HG03520 (cell line): ENCODE measurements around the gene CDV3.

Experiments
- ATAC-seq: cut with Tn5 transposase; IDR thresholded peaks from one replicate; pipeline ENCODE4 v1.9.1; 2021; ENCODE audit warnings: mild to moderate bottlenecking, moderate library complexity; ENCODE audit not compliant: unreplicated experiment

Gene CDV3

DNA sequence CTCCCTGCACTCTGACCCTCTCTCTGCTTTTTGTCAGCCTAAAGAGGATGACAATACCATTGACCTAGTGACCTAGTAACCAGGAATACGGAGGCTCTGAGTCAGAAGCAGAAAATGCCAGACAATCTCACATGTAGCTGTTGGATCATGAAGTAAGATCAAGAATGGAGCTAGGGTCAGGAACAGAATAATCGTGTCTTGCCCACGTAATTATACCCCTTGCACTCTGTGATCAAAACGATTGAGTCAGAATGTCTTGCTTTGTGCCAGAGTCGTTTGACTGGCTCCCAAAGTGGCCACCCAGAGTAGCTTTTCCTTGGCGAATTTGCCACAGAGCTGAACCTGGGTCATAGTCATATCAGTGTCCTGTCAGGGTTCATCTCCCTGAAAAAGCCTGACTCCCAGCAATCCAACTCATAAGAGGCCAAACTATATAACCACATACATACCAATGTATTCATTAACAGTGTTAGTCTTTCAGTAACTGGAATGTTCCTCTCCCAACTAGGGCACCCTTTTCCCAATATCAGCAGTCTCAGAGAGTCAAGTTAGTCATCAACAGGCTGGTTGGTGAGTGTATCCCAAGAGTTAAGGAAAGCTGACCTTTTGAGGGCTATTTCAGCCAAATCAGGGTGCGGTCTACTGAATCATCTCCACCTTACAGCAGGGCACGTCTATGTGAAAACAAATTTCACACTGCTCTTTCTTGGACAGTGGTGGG, 5.0 kb upstream of the CDV3 start:
- ATAC-seq, result no peak

- ATAC-seq, result no peak
Observed at GRCh38 chr3:133570139-133570936, 3.1 kb upstream of the CDV3 start.

DNA sequence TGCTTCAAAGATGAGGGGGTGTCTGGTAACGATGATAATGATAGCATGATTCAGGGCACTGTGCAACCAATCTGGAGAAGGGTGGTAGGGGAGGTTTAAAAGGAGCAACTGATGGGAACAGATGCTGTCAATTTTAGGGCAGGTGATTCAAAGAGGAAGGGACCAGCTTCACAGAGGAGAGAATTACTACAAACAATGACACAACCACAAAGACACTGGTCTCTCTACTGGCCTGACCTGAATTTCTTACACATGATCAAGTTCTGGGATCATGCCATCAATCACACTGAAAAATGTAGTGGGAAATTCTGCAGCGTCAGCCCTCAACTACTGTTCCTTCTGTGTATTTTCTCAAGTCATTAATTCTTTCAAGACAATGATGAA, 2.6 kb upstream of the CDV3 start:
- no peak for ATAC-seq

DNA sequence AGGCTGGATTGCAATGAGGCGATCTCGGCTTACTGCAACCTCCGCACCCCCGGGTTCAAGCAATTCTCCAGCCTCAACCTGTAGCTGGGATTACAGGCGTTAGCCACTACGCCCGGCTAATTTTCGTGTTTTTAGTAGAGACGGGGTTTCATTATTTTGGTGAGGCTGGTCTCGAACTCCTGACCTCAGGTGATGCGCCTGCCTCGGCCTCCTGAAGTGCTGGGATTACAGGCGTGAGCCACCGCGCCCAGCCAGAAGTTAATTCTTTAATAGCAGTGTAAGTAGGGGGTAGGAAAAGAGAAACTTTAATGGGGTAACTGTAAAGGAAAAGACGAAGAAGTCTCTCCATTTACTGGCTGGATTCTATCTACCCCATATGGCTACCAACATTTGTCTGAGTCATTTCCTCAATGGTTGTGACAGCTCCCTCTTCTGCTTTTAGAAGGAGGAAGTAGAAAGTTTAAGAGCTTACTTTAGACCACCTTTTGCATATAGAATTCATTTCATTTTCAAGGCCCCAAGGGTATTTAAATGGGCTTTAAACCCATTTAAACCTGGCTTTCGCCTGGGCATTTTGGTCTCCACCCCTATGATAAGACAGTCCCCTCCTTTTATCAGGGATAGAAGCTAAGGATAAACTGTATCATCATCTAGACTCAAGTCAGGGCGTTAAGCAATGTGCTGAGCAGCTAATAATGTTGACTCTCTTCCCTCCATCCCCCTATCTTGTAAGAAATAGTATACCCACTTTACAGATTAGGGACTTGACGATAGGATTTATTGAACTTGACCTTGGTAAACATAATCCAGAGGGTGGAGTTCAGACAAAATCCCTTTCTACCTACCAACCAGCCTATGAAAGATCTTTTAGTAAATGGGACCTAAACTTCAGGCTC, 1.1 kb upstream of the CDV3 start:
- ATAC-seq, result no peak

DNA sequence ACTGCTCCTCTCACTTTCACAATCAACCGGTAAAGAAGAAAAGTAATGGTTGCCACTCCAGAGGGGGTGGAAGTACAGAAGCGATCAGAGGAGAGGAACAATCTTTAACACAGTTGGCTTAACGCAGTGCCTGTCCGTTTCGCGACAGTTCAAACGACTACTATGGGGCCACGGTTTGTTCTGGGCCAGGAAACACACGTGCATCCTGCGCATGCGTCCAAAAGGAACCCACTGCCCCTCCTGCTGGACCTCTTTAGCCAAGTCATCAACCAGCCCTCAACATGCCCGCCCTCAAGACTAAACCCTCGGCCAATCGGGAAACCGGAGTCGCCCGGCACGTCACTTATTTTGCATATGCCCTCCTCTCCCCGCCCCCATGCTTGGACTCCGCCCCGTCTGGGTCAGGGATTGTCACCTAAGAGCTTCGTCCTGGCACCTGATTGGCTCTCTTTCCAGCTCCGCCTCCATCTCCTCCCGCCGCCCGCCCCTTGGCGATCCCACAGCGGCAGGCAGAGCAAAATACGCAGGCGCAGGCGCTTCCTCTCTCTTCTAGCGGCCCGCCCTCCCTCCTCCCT, 345 bp upstream of the CDV3 start:
- peak; percentile 69 for ATAC-seq

DNA sequence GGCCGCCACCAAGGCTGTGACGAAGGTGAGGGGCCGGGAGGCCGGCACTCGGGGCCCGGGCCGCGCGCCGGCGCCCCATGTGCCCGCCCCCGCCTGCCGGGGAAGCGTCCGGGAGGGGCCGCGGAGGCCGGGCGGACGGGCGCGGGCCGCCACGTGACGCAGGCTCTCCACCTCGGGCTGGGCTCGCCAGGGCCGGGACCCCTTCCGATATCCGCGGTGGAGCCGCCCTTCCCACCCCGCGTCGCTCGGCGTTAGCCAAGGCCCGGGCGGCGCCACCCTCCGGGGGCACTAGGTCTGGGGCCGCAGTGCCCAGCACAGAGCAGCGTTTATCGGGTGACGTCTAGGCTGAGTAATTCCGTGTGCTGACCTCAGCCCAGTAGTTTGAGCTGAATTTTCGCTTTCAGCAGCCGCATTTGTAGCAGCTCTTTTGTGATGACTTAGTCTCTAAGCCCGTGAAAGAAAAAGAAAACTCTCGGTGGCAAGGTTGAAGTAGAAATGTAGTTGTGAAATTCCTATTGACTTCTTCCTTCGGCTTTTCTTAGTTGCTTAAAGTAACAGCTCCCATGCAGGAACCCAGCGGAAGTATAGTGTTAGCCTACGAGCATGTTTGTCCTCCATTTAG, 885 bp downstream of the CDV3 start:
- ATAC-seq, result peak; percentile 28

DNA sequence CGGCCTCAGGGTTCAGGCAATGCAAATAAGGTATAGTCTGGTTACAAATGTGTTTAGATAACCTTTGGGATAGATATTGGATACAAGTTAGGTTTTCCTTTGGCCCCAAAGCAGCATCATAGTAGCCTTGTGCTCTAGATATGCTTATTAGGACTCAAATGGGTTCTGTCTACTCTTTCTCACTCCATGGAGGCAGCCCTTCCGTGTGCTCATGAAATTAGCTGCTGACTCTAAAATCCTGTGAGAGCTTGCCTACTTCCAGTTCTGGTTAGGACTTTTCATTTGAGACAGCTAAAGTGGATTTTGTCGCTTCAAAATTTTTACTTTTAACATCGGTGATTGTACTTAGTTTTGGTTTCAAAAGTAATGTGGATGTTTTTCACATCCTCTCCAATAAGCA, 1.6 kb downstream of the CDV3 start:
- ATAC-seq, result no peak

- no peak for ATAC-seq
Observed at GRCh38 chr3:133576169-133576568, 2.7 kb downstream of the CDV3 start.

GRCh38 chr3:133578548-133579191, 5.2 kb downstream of the CDV3 start:
- ATAC-seq, result no peak

DNA sequence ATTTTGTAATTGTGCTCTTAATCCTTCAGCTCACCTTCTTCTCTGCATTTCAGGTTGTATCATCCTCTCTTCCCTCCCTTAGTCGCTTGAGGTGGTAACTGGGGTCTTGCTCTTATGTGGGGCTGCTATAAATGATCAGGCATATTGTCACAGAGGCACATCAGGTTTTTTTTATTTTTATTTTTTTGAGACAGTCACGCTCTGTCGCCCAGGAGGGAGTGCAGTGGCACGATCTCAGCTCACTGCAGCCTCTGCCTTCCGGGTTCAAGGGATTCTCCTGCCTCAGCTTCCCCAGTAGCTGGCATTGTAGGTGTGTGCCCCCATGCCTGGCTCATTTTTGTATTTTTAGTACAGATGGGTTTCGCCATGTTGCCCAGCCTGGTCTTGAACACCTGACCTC, 9.9 kb downstream of the CDV3 start:
- no peak for ATAC-seq

GRCh38 chr3:133588035-133588434, 14.5 kb downstream of the CDV3 start:
- no peak for ATAC-seq

DNA sequence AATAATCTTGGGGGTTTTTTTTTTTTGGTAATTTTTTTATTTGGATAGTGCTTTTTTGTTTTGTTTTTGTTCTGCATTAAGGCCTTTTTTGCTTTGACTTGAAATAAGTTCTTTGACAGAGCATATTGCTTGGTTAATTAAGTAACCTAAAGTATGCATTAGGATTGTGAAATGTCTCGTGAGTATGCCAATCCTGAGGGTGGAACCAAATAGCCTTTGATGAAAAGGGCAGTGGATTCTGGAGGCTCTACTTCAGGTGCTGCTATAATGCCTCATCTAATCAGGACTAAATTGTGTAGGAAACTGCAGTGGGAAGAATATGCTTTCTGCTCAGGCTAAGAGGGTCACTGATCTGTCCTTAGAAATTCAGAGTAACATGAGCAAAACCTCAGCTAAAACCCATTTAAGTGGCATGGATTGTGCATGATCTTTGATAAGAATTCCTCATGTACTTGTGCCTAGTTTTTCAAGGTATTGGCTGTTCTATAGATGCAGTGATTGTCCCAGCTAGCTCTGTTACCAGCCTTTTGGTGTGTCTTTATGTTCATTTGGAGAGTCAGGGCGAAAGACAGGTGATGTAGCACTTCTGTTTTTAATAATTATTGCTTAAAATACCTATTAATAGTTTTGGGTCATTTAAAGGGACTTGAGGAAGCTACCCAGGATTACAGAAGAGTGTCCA, 15.4 kb downstream of the CDV3 start:
- no peak for ATAC-seq

GRCh38 chr3:133589503-133589902, 16.0 kb downstream of the CDV3 start:
- ATAC-seq, result no peak

GRCh38 chr3:133591271-133591742, 17.8 kb downstream of the CDV3 start:
- no peak for ATAC-seq

- ATAC-seq, result no peak
Observed at GRCh38 chr3:133592843-133593242, 19.4 kb downstream of the CDV3 start.

- ATAC-seq, result no peak
Observed at GRCh38 chr3:133593243-133593642, 19.8 kb downstream of the CDV3 start.

DNA sequence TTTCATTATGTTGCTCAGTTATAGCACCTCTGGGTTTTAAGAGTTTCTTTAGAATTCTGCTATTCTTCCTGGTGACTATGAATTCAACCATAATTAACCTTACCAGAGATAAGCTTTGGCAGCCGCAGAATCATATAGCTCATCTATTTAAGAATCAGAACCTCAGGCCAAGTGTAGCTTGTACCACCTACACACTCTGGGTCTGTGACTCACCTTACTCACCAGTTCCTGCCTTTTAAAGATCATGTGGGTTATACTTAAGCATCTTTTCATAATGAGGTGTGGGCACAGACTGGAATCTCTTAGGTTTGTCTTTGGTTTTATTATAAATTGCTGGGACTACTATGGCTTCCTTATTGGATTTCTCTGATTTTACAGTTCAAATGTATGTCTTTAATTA, 21.9 kb downstream of the CDV3 start:
- ATAC-seq, result no peak

DNA sequence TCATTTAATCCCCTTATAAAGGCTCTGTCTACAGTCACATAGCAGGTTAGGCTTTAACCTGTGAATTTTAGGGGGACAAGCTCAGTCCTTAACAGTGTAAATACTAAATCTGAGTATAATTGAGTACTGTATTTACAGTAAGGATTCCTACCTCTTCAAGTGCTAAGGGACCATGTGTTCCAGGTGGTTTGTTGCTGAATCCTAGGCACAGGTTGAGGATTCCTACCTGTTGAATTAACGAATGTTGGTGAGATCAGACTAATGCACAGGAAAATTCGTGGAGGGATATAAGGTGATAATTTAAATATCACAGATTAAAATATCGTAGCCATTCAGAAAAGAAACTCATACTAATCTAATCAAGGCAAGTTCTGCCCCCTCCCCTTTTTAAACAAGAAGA, 24.9 kb downstream of the CDV3 start:
- no peak for ATAC-seq

- ATAC-seq, result no peak
Observed at GRCh38 chr3:133599280-133599679, 25.8 kb downstream of the CDV3 start.
